Motor neuron (in vitro differentiated cells): Measurements from ENCODE around the gene CLEC4A. TPM values are rescaled to one million over a fixed set of nuclear protein-coding genes. Genes with fewer than 3 reads are reported as not detected.
"Not testable (repeated sequence)": the region's sequence is repeated elsewhere in the genome, so short reads cannot be mapped to it uniquely, and the experiment has no call there.

Source experiments
- ATAC-seq, 8 experiments: fragments of 200-7000 bp; cut with Tn5 transposase; replicated peaks in 6 of 8; 2 replicates each; pipeline ENCODE4 v1.8.0; 2021; ENCODE audit warnings: mild to moderate bottlenecking in 8 of 8, moderate library complexity in 8 of 8
- H3K27ac ChIP-seq, 2 donors: fragments of 250-450 bp; sonication (Bioruptor Pico); 2 replicates each; pipeline ENCODE4 v1.9.0; 2021; ENCODE audit warnings: antibody characterized with exemption in 2 of 2, mild to moderate bottlenecking in 2 of 2, moderate library complexity in 1 of 2
- H3K4me1 ChIP-seq, 2 donors: fragments of 250-450 bp; sonication (Bioruptor Pico); replicated peaks in 1 of 2; 2 replicates each; pipeline ENCODE4 v1.6.1; 2021; ENCODE audit warnings: antibody characterized with exemption in 2 of 2, mild to moderate bottlenecking in 2 of 2, moderate library complexity in 1 of 2
- H3K4me3 ChIP-seq, 5 donors: fragments of 250-450 bp; sonication (Bioruptor Pico); 2 replicates each; pipeline ENCODE4 v1.9.0; 2021; ENCODE audit warnings: antibody characterized with exemption in 5 of 5, mild to moderate bottlenecking in 5 of 5, moderate library complexity in 4 of 5
- WGBS, 10 experiments: fragments of 450-650 bp; shearing (Covaris generic); methylation state at CpG; one replicate each; pipeline ENCODE4 v1.0.0; 2022; 5-methylcytosine and 5-hydroxymethylcytosine counted together
- in situ Hi-C, 9 experiments: fragments of 400-800 bp; cut with MboI; loops; one replicate each; pipeline ENCODE4 v1.15.0; 2021; ENCODE audit warnings: low sequenced_read_pairs in 9 of 9, low pct_unique_long_range_greater_than_20kb in 2 of 9; ENCODE audit not compliant: unreplicated experiment in 9 of 9
- total RNA-seq, 8 experiments: library from RNA; unstranded; fragments of 300-600 nt; gene quantifications; 2 replicates each; pipeline versions ENCODE4 v1.2.3 to v1.2.4, GENCODE V29; 2022

The CLEC4A gene
- total RNA-seq, 8 experiments from 2014 or later, result 0.42 to 2.2 (median 1.0) TPM

GRCh38 chr12:8089716-8090115, 33.7 kb upstream of the CLEC4A start:
- Histone ChIP-seq H3K4me1 (no peaks in the 10 kb centered on the region), H3K4me3 (no peak overlapping the region), H3K27ac (no peak overlapping the region)
- ATAC-seq, result no peak
- 40 to 100% (median 93%) methylated on average over 1 to 5 of the region's 5 CpGs; no CpG with 5 or more reads in 1 of the 10 experiments for WGBS, 10 experiments
- in situ Hi-C loops, result no loop called here

DNA sequence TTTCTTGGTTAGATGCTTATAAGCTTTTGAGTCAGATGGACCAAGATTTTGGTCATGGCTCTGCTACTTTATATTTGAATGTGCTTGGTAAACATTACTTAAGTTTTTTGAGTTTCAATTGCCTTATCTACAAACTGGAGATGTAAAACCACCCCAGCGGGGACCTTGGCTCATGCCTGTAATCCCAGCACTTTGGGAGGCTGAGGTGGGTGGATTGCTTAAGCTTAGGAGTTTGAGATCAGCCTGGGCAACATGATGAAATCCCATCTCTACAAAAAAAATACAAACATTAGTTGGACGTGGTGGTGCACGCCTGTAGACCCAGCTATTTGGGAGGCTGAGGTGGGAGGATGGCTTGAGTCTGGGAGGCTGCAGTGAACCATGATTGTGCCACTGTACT, 30.1 kb upstream of the CLEC4A start:
- Histone ChIP-seq H3K4me1 (no peaks in the 10 kb centered on the region), H3K4me3 (no peak overlapping the region), H3K27ac (no peak overlapping the region)
- no peak for ATAC-seq
- WGBS, 10 experiments, result 80 to 100% (median 96%) methylated on average over 2 to 3 of the region's 3 CpGs; no CpG with 5 or more reads in 2 of the 10 experiments
- in situ Hi-C loops, result no loop called here

DNA sequence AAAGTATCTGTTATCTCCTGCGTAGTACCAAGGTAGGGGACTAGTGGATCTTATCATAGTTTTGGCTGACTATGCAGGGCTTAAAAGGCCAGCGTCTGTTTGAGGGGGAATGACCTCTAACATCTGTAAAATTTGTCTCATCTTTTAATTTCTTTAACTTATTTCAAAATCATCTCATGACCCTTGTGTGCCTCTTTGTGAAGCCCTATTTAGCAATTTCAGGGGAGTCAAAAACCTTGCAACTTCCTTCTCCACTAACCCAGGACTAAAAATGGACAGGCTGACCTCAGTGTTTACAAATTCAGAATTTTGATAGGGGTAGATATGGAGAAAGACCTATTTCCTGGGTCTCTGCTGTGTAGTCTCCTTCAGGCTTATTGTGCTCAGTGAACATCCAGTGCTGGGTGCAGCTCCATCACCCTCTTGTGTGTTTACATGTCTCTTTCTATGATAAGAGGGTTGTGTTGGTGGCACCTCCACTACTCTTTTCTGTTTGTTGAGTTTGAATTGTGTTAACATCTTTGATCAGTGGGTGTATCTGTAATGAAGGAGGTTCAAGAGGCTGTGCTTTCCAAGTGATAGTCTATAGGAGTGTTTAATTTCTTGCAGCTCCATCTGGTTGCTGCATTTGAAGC, 27.0 kb upstream of the CLEC4A start:
- in situ Hi-C loops, result no loop called here
- WGBS, 10 experiments, result 80 to 100% (median 100%) methylated on average over 1 to 2 of the region's 2 CpGs
- no peak overlapping the region for H3K4me3 ChIP-seq
- ATAC-seq, result no peak
- H3K4me1 ChIP-seq, result no peaks in the 10 kb centered on the region
- H3K27ac ChIP-seq, result no peak overlapping the region

DNA sequence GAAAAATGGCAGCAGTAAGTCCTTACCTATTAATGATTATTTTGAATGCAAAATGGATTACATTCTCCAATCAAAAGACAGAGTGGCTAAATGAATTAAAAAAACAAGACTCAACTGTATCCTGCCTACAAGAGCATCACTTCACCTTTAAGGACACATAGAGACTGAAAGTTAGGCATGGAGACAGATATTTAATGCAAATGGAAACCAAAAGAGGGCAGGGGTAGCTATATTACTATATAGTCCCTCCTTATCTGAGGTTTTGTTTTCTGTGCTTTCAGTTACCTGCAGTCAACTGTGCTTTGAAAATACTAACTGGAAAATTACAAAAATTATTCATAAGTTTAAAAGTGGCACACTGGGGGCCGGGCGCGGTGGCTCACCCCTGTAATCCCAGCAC, 24.2 kb upstream of the CLEC4A start:
- no peak overlapping the region for H3K27ac ChIP-seq
- in situ Hi-C loops, result no loop called here
- no peak for ATAC-seq
- no peaks in the 10 kb centered on the region for H3K4me1 ChIP-seq
- 80 to 81% methylated on average over 1 to 3 of the region's 3 CpGs; no CpG with 5 or more reads in 8 of the 10 experiments for WGBS, 10 experiments
- no peak overlapping the region for H3K4me3 ChIP-seq

DNA sequence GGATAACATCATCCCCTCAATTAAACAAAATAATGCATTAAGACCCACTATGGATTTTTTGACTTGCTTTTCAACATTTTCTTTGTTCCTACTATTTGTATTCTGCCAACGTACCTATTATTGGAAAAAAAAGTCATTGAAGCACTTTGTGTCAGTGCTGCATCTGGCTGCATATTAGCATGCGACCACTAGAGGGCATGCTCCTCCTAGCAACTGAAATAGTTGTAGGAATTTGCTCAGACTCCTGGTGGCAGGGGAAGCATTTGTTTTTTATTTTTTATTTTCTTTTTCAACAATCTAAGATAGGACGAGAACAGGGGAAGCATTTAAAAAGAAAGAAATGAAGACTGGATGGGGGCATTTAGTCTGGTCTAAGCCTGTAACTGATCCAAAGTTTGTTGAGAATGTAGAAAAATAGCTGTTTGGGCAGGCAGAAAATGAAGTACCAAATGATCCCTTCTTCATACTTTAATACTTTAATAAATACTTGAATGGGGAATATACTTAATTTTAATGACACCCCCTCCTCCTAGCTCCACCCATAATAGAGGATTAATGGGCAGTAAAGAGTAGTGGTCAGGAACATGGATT, 14.5 kb upstream of the CLEC4A start:
- Histone ChIP-seq H3K27ac (no peak overlapping the region), H3K4me3 (no peak overlapping the region), H3K4me1 (no peaks in the 10 kb centered on the region)
- in situ Hi-C loops, result loop anchor here in 1 of 9 experiments (25.0 kb wide), 1 partner anchor 103 kb away; no protein-coding TSS in a partner anchor
- WGBS, 10 experiments, result 0 to 14% (median 0%) methylated on average over 1 to 3 of the region's 3 CpGs; no CpG with 5 or more reads in 1 of the 10 experiments
- peak; percentile 42 to 88 (median 68) for ATAC-seq

DNA sequence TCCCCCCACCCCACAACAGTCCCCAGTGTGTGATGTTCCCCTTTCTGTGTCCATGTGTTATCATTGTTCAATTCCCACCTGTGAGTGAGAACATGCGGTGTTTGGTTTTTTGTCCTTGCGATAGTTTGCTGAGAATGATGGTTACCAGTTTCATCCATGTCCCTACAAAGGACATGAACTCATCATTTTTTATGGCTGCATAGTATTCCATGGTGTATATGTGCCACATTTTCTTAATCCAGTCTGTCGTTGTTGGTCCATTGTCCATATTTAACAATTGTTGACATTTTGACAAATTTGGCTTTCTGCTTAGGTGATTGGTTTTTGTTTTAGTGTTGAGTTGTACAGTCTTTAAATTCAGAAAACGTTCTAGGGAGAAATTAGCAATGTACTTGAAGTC, 10.3 kb upstream of the CLEC4A start:
- not testable (repeated sequence) for H3K27ac ChIP-seq
- in situ Hi-C loops, result loop anchor here in 1 of 9 experiments (25.0 kb wide), 1 partner anchor 99 kb away; no protein-coding TSS in a partner anchor

GRCh38 chr12:8120072-8120713, 3.2 kb upstream of the CLEC4A start:
- no peaks in the 10 kb centered on the region for H3K4me1 ChIP-seq
- in situ Hi-C loops, result loop anchor here in 1 of 9 experiments (25.0 kb wide), 1 partner anchor 92 kb away; no protein-coding TSS in a partner anchor
- WGBS, 10 experiments, result 60 to 100% (median 87%) methylated on average over 1 to 4 of the region's 4 CpGs; no CpG with 5 or more reads in 3 of the 10 experiments

More for the DNA sequence above, 10.3 kb upstream of the CLEC4A start:
- H3K4me1 ChIP-seq, H3K4me3 ChIP-seq, ATAC-seq: not testable (repeated sequence)
- 38 to 100% (median 73%) methylated on average over 1 to 2 of the region's 4 CpGs; no CpG with 5 or more reads in 5 of the 10 experiments for WGBS, 10 experiments

GRCh38 chr12:8127138-8127537, 3.7 kb downstream of the CLEC4A start:
- in situ Hi-C loops, result no loop called here
- H3K27ac ChIP-seq, result no peak overlapping the region
- 0 to 90% (median 76%) methylated on average over 1 to 4 of the region's 4 CpGs; no CpG with 5 or more reads in 3 of the 10 experiments for WGBS, 10 experiments
- H3K4me1 ChIP-seq, result no peaks in the 10 kb centered on the region
- ATAC-seq, result no peak
- no peak overlapping the region for H3K4me3 ChIP-seq

More at GRCh38 chr12:8120072-8120713, 3.2 kb upstream of the CLEC4A start:
- no peak overlapping the region for H3K27ac ChIP-seq
- no peak overlapping the region for H3K4me3 ChIP-seq
- no peak for ATAC-seq

DNA sequence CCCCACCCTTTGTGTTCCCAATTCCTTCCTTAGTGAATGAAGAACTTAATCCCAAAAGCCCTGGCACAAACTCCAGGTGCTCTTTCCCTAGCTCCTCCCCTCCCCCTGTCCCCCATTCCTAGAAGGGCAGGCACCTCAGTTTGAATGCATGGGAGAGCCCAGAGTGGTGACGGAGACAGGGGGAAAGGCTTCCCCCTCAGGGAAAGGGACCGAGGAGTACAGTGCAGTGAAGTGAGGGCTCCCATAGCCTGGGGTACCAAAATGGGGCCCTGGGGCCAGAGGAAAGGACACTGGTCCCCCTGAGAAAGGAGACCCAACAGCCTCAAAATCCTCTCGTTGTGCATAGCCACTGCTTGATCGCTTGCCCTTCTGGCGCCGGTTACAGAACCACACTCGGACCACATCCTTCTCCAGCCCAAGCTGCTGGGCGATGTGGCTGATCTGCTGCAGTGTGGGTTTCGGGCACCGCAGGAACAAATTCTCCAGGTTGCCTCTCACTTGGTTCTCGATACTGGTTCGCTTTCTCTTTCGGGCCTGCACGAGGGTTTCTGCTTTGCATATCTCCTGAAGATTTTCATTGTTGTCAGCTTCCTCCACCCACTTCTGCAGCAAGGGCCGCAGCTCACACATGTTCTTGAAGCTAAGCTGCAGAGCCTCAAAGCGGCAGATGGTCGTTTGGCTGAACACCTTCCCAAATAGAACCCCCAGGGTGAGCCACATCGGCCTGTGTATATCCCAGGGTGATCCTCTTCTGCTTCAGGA, 10.4 kb downstream of the CLEC4A start:
- H3K27ac ChIP-seq, H3K4me3 ChIP-seq, in situ Hi-C loops, H3K4me1 ChIP-seq: not testable (repeated sequence)
- peak in 5 of 8 experiments; percentile 6 to 86 (median 78) for ATAC-seq
- WGBS, 10 experiments, result 47 to 100% methylated on average over 3 to 4 of the region's 18 CpGs; no CpG with 5 or more reads in 8 of the 10 experiments

DNA sequence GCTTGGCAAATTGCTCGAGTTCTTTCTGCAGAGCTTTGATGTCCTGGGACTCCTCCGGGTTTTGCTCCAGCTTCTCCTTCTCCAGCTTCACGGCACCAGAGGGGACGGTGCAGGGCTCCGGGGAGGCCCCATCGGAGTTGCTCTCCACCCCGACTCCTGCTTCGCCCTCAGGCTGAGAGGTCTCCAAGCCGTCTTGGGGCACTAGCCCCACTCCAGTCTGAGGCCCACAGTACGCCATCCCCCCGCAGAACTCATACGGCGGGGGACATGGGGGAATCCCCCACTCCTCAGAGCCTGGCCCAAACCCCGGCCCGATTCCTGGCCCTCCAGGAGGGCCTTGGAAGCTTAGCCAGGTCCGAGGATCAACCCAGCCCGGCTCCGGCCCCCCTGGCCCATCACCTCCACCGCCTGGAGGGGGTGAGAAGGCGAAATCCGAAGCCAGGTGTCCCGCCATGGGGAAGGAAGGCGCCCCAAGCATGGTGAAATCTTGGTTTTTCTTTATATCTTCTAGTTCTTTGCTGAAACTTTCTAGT, 11.0 kb downstream of the CLEC4A start:
- H3K4me1 ChIP-seq, in situ Hi-C loops, H3K4me3 ChIP-seq, H3K27ac ChIP-seq: not testable (repeated sequence)
- whole genome bisulfite sequencing, 10 experiments, result 50 to 100% (median 90%) methylated on average over 1 to 10 of the region's 23 CpGs; no CpG with 5 or more reads in 2 of the 10 experiments
- ATAC-seq, result peak in 5 of 8 experiments; percentile 9 to 89 (median 85)

GRCh38 chr12:8141647-8142046, 18.2 kb downstream of the CLEC4A start:
- in situ Hi-C loops, H3K27ac ChIP-seq, ATAC-seq, H3K4me1 ChIP-seq, H3K4me3 ChIP-seq: not testable (repeated sequence)
- WGBS, 10 experiments, result 0 to 100% (median 93%) methylated on average over 1 to 4 of the region's 8 CpGs; no CpG with 5 or more reads in 3 of the 10 experiments

GRCh38 chr12:8143261-8143660, 19.8 kb downstream of the CLEC4A start:
- Histone ChIP-seq H3K4me3 (no peak overlapping the region), H3K4me1 (peaks cover 0 to 4% of the 10 kb centered on the region in 2 donors), H3K27ac (no peak overlapping the region)
- in situ Hi-C loops, result no loop called here
- no peak for ATAC-seq
